GM19025 (cell line): Measurements from ENCODE around the gene SERPINB8.

Experiments
- ATAC-seq: cut with Tn5 transposase; IDR thresholded peaks from one replicate; pipeline ENCODE4 v1.9.1; 2021; ENCODE audit warnings: mild to moderate bottlenecking, low read depth, moderate library complexity; ENCODE audit not compliant: unreplicated experiment

SERPINB8 gene

GRCh38 chr18:63963615-63964256, 6.1 kb upstream of the SERPINB8 start:
- ATAC-seq: no peak

GRCh38 chr18:63964908-63965307, 5.0 kb upstream of the SERPINB8 start:
- no peak for ATAC-seq

GRCh38 chr18:63965716-63966330, 4.1 kb upstream of the SERPINB8 start:
- no peak for ATAC-seq

GRCh38 chr18:63970809-63971205, 926 bp downstream of the SERPINB8 start:
- ATAC-seq: no peak

- ATAC-seq: no peak
These were observed 1.6 kb downstream of the SERPINB8 start for GRCh38 chr18:63971320-63972001.

- no peak for ATAC-seq
These were observed 2.1 kb downstream of the SERPINB8 start for GRCh38 chr18:63972002-63972376.

DNA sequence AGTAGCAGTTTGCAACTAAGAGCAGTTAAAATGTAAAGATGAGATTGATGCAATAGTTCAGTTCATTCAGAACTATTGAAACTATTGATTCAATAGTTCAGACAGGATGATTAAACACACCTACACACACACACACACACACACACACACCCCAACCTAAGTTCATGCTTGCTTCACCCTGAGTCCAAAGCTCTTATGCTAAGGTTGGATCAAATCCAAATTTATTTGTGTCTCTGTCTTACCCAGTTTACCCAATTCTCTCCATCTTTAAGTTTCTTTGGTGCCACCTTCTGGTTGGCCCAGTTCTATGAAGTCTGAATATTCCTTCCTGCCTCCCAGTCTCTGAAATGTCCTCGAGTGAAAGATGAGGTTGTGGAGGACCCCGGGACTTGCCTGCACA, 5.1 kb downstream of the SERPINB8 start:
- ATAC-seq: no peak

GRCh38 chr18:63975628-63976027, 5.7 kb downstream of the SERPINB8 start:
- no peak for ATAC-seq

- ATAC-seq: no peak
These were observed 7.2 kb downstream of the SERPINB8 start for GRCh38 chr18:63977040-63977439.

- peak; percentile 52 for ATAC-seq
These were observed 9.6 kb downstream of the SERPINB8 start for GRCh38 chr18:63979409-63979920.

DNA sequence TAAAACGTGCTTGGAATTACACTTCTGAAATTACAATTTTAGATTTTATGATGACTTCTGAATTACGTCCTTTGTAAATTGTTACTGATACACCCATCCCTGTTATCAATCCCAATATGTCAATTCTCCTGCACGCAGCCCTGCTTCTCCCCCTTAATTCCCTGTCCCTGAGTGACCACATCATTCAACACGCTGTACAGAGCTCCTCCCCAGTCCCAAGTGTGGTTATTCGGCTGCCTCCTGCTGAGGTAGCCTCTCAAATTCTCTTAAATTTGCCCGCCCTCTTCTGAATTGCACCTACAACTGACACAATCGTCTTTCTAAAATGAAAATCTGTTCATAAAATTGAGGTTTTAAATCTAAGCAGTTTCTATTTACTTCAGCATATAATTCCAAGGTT, 10.1 kb downstream of the SERPINB8 start:
- ATAC-seq: no peak

DNA sequence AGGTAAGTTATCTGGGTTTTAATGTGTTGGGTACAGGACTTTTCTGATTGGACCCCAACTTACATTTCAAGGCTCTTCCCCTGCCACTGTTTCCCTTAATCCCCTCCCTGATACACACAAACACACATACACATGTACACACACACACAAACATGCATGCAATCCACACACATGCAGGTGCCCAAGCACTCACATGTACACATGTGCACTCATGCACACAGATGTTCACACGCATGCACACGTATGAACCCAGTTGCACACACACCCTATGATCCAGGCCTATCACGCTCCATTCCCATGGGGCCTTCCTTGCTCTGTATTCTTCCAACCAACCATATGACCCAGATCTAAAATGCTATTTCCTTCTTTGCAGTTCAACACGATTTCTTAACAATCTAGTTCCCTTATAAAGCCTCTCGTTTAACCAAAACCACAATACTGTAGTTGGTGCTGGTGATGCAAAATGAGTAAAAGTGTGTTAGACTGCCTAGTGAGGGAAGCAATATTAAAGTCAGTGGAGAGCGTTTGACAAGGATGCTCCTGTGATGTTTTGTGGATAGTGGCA, 11.1 kb downstream of the SERPINB8 start:
- ATAC-seq: no peak

GRCh38 chr18:63981719-63982118, 11.8 kb downstream of the SERPINB8 start:
- no peak for ATAC-seq

- ATAC-seq: no peak
These were observed 12.5 kb downstream of the SERPINB8 start for GRCh38 chr18:63982361-63982760.

DNA sequence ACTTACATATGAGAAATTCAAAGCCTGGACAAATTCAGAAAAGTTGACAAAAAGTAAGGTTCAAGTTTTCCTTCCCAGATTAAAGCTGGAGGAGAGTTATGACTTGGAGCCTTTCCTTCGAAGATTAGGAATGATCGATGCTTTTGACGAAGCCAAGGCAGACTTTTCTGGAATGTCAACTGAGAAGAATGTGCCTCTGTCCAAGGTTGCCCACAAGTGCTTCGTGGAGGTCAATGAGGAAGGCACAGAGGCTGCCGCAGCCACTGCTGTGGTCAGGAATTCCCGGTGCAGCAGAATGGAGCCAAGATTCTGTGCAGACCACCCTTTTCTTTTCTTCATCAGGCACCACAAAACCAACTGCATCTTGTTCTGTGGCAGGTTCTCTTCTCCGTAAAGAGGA, 17.0 kb downstream of the SERPINB8 start:
- ATAC-seq: no peak

DNA sequence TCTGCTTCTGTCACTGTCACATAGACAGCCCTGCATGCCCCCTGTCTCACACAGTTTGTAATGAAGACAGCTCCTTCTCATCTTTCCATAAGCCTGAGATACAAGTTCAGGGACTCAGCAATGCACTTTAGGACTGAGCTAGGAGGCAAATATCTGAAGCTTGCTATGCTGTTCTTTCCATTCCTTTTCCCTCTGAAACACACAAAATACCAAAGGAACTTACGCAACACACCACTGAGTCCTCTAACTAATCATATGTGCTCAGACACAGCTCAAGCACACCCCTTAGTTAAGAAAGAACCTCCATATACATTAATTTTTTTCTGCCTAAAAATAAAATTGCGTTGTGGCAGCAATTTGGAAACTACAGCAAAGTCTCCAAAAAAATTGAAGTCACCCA, 17.9 kb downstream of the SERPINB8 start:
- no peak for ATAC-seq

DNA sequence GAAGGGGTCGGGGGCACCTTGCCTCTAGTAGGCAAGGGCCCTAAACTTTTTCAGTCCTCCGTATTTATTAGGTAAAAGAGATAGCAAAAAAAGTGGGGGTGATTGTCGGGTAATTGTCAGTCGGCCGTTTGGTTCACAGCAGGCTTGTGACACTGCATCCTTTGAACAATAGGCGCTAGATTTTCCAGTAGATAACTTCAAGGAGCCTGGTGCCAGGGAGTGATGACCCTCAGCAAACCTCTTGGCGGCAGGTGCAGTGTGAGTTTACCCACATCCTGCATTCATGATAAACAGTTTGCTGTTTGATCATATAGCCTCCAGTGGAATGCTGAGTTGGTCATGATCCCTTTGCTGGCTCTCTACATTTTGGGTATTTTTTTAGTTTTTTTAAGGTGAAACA, 22.9 kb downstream of the SERPINB8 start:
- no peak for ATAC-seq

DNA sequence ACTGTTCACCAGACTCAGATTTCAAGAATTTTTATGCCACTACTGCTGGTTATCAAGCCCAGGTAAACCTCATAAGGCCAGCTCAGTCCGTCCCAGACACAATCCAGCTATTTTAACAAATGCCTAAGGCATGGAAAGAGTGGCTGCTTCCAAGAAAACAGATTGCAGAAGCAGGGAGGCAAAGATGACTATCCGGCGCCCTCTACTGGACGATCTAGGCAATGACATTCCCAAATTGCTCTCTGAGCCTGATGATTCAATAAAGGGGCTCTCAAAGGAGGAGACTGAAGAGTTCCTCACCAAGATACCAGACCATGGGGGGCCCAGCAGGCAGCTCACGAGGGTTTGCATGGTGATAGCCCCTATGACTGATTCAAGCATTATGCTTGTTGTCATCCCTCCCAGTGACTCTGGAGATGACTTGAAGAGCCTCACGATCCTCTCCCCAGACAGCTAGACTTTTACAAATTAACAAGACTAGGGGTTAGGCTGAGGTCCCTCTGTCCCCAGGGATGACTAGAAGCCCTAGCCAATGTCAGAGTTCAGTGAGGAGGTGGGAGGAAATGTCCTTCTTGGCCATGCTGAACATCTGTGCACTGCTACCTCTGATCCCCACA, 25.0 kb downstream of the SERPINB8 start:
- no peak for ATAC-seq

- no peak for ATAC-seq
These were observed 27.2 kb downstream of the SERPINB8 start for GRCh38 chr18:63997041-63997440.

- ATAC-seq: no peak
These were observed 27.7 kb downstream of the SERPINB8 start for GRCh38 chr18:63997606-63998005.

DNA sequence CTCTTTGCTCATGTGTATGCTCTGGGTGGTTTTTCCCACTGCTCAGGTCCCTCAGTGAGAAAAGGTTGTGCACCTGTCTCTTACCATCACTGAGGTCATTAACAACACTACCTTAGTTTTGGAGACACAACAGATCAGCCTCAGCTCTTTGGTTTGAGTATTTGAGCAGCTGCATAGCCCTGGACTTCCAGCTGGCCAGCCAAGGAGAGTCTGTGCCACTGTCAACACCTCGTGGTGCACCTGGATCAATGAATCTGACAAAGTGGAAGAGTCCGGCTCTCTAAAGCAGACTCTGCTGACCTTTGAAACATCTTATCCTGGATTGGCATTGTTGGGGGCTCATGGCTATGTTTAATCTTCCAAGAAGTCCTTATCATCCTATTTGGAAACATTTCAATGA, 30.0 kb downstream of the SERPINB8 start:
- no peak for ATAC-seq
